ENCODE measurements around the gene SLC35B1. TPM values are rescaled to one million over a fixed set of nuclear protein-coding genes. Genes with fewer than 3 reads are reported as not detected.

The SLC35B1 gene
- total and polyA plus RNA-seq, 2 donors (not counting 3 experiments of a cell fraction or from before 2014, with no cell fraction given) = 87.0 to 142 TPM

DNA sequence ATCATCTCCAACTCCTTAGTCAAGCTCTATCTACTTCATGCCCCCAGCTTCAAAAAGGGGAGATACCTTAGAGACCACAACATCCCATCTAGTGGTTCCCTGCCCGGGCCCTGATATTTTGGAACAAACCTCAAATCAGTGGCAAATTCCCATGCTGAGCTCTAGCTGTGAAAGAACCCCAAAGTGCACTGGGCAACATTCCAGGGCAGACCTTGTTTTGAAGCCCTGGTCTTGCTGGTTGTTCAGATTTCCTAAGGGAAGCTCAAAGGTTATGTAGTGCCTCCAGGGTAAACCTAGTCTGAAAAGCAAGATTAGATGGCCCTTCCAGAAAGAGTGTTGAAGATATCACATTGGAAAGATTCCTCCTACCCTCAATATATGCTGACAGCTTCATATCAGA lies 39.9 kb upstream of the SLC35B1 start:
- no peaks in the 10 kb centered on the region for H3K27me3 ChIP-seq (ENCODE audit: control insufficient read depth in 2 of 2, insufficient read depth in 2 of 2, low read length in 2 of 2)
- ChIA-PET POLR2A (no interaction called here), CTCF (interaction anchor here (1.2 to 2.3 kb wide), 4 partner anchors 9 to 40 kb away, joined by 4 to 11 read pairs (median 7); partner anchors contain the start of genes FAM117A and SLC35B1)
- H3K9ac ChIP-seq (replicated peaks; ENCODE audit: extremely low read depth, insufficient read depth, low read length) = no peak overlapping the region
- H3K27ac ChIP-seq (ENCODE audit: insufficient read depth, low read depth, low read length) = no peak overlapping the region
- H3K9me1 ChIP-seq (replicated peaks; ENCODE audit: control insufficient read depth, extremely low read depth, insufficient read depth, low read length) = no peaks in the 10 kb centered on the region
- intact Hi-C loops (cut with micrococcal nuclease) = no loop called here
- BruUV-seq (replicated peaks) = no TSS peak
- no peak overlapping the region for H3K4me2 ChIP-seq (ENCODE audit: insufficient read depth, low read length)
- no peak for FAIRE-seq
- H3K4me1 ChIP-seq (ENCODE audit: control insufficient read depth, extremely low read depth, insufficient read depth, low read length) = no peaks in the 10 kb centered on the region
- TF ChIP-seq MAX (IDR thresholded peaks at IDR 0.05; ENCODE audit: insufficient read depth, insufficient read length) = no peak
- TF ChIP-seq, protein P1, sequence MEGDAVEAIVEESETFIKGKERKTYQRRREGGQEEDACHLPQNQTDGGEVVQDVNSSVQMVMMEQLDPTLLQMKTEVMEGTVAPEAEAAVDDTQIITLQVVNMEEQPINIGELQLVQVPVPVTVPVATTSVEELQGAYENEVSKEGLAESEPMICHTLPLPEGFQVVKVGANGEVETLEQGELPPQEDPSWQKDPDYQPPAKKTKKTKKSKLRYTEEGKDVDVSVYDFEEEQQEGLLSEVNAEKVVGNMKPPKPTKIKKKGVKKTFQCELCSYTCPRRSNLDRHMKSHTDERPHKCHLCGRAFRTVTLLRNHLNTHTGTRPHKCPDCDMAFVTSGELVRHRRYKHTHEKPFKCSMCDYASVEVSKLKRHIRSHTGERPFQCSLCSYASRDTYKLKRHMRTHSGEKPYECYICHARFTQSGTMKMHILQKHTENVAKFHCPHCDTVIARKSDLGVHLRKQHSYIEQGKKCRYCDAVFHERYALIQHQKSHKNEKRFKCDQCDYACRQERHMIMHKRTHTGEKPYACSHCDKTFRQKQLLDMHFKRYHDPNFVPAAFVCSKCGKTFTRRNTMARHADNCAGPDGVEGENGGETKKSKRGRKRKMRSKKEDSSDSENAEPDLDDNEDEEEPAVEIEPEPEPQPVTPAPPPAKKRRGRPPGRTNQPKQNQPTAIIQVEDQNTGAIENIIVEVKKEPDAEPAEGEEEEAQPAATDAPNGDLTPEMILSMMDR (IDR thresholded peaks at IDR 0.05; ENCODE audit: extremely low read depth in 1 of 2, insufficient read depth in 1 of 2, low read depth in 1 of 2, low read length in 2 of 2) = no peak
- TF ChIP-seq EZH2 (IDR thresholded peaks at IDR 0.05; ENCODE audit: borderline replicate concordance, low read depth, low read length, severe bottlenecking) = no peak
- TF ChIP-seq MYC (IDR thresholded peaks at IDR 0.05; ENCODE audit: low read depth, low read length) = no peak
- no peak for TF ChIP-seq FOS (IDR thresholded peaks at IDR 0.05; ENCODE audit: borderline replicate concordance, insufficient read depth, low read length)
- no peak for TF ChIP-seq POLR2A (IDR thresholded peaks at IDR 0.05; ENCODE audit: low read depth, low read length)
- TF ChIP-seq POLR2AphosphoS5 (IDR thresholded peaks at IDR 0.05; ENCODE audit: insufficient read depth, low read depth, low read length) = no peak
- no peak for TF ChIP-seq GATA2 (IDR thresholded peaks at IDR 0.05; ENCODE audit: insufficient read depth, insufficient read length, low read depth, low read length)
- TF ChIP-seq JUN (IDR thresholded peaks at IDR 0.05; ENCODE audit: borderline replicate concordance, insufficient read depth, insufficient read length, low read depth) = no peak
- DNase-seq (ENCODE audit: low read depth, low spot score) = no peak
- no peaks in the 10 kb centered on the region for H3K79me2 ChIP-seq (ENCODE audit: control insufficient read depth, insufficient read depth, low read length)
- H2AFZ ChIP-seq (ENCODE audit: low read depth, low read length) = no peak overlapping the region
- dilution Hi-C loops (cut with MboI; ENCODE audit: extremely low pct_ligation_motif_present, low sequenced_read_pairs) = no loop called here
- no peaks in the 10 kb centered on the region for H3K9me3 ChIP-seq (replicated peaks; ENCODE audit: control insufficient read depth, insufficient read depth, low read length)
- no peak overlapping the region for H3K4me3 ChIP-seq (replicated peaks in 1 of 3; ENCODE audit: insufficient read depth in 1 of 3, low read depth in 1 of 3, low read length in 3 of 3)
- peaks cover 0 to 6% of the 10 kb centered on the region in 2 experiments for H3K36me3 ChIP-seq (ENCODE audit: control insufficient read depth in 2 of 2, extremely low read depth in 1 of 2, insufficient read depth in 2 of 2, low read length in 2 of 2)
- no peaks in the 10 kb centered on the region for H4K20me1 ChIP-seq (replicated peaks; ENCODE audit: control insufficient read depth, extremely low read depth, insufficient read depth, low read length)

All from endothelial cell of umbilical vein (primary cell).